Measurements from ENCODE around the gene GPR25. TPM values are rescaled to one million over a fixed set of nuclear protein-coding genes. Genes with fewer than 3 reads are reported as not detected.

GPR25 gene
- total and polyA plus RNA-seq, 10 of the 15 experiments (the other 5 are each of a cell fraction or from before 2014, with no cell fraction given): not detected

DNA sequence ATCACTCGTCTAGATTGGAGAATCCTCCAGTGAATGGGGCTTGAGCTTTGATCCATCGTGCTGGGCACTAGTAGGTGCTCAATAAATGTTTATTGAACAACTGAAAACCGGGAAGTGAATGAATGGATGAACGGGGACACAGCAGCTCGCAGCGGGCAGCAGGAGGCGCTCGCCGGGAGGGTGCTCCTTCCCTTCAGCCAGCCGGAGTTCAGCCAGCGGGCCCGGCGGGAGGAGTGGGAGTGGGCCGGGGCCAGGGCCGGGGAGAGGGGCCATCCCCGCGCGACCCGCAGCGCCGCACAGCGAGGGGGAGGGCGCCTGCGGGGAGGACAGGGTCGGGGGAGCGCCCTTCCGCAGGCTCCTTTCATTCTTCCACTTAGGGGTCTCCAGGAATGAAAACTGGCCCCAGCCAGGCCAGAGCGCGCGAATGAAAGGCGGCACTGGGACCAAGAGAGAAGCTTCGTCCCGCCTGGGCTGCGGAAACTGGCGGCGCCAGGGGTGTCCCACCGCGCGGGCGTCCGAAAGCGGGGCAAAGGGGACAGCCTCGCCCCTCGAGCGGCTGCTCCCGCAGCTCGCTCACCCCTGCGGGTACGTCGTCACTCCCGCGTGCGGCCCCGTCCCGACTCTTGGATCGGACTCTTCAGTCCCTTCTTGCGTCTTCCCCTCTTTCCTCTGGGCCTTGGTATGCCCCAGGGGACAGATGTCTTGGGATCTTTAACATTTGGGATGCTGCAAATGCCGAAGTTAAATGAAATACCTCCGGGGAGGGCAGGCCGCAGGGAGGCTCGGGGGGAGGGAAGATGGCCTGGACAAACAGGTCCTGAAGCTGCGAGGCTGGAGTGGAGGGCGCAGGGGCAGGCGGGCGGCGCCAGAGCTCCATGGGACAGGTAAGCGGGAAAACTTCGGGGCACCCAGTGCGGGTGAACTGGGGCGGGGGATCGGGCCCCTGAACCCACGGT is 18.3 kb downstream of the GPR25 start:
- Histone ChIP-seq H4K20me1 (ENCODE audit: control insufficient read depth, insufficient read depth) (no peaks in the 10 kb centered on the region), H3K27ac (ENCODE audit: control insufficient read depth, insufficient read depth) (peak overlapping the region; percentile 69; the same call in 1 of the 2 replicates), H3K36me3 (ENCODE audit: control insufficient read depth in 2 of 2, insufficient read depth in 2 of 2, low read length in 1 of 2) (no peaks in the 10 kb centered on the region), H3K27me3 (replicated peaks in 1 of 2; ENCODE audit: control insufficient read depth in 2 of 2, insufficient read depth in 2 of 2, low read length in 1 of 2) (no peaks in the 10 kb centered on the region), H3K79me2 (ENCODE audit: control insufficient read depth, insufficient read depth, low read length) (no peaks in the 10 kb centered on the region; the same call in none of the 2 replicates), H3K4me2 (ENCODE audit: control insufficient read depth, insufficient read depth) (peak overlapping the region; percentile 90), H3K9ac (ENCODE audit: control insufficient read depth, insufficient read depth, low read length) (peak overlapping the region; percentile 76), H3K4me3 (peak overlapping the region; percentile 45), H2AFZ (ENCODE audit: control insufficient read depth, low read depth, low read length) (peak overlapping the region; percentile 90), H3K9me3 (replicated peaks; ENCODE audit: control insufficient read depth, insufficient read depth, low read length) (no peaks in the 10 kb centered on the region), H3K4me1 (ENCODE audit: control insufficient read depth, insufficient read depth, low read length) (peaks cover 61% of the 10 kb centered on the region)
- 30% methylated on average over 57 of the region's 72 CpGs for WGBS (ENCODE audit: insufficient coverage, insufficient replicate concordance, low lambda C conversion rate, missing lambda C conversion rate)
- no TSS peak for BruUV-seq (replicated peaks)
- intact Hi-C loops (cut with micrococcal nuclease; ENCODE audit: unreplicated experiment) (loop anchor here (5.0 kb wide), 1 partner anchor 131 kb away; the partner anchor contains the start of gene KIF21B), in situ Hi-C loops (cut with MboI) (no loop called here)
- peak; percentile 35 for FAIRE-seq
- ChIA-PET RAD21 (ENCODE audit: unreplicated experiment) (interaction anchor here (0.5 to 11.2 kb wide), 16 partner anchors 11 to 269 kb away, joined by 3 to 139 read pairs (median 6); partner anchors contain the start of gene DDX59), CTCF (interaction anchor here (0.7 to 10.0 kb wide), 16 partner anchors 12 to 269 kb away, joined by 3 to 131 read pairs (median 6); partner anchors contain the start of gene DDX59), SMC1A (ENCODE audit: uncharacterized antibody, unreplicated experiment) (interaction anchor here (0.9 to 12.2 kb wide), 11 partner anchors 12 to 269 kb away, joined by 3 to 193 read pairs (median 6); no protein-coding TSS in a partner anchor), POLR2A (interaction anchor here (0.7 to 6.3 kb wide), 8 partner anchors 13 to 130 kb away, joined by 3 to 60 read pairs (median 7); no protein-coding TSS in a partner anchor)
- ATAC-seq: peak; percentile 5
- DNase-seq (ENCODE audit: low read depth, low spot score): no peak
- TF ChIP-seq HDAC2 (IDR thresholded peaks at IDR 0.05): no peak
- TF ChIP-seq ZNF687 (IDR thresholded peaks at IDR 0.05): peak; percentile 52; the same call in 1 of the 2 replicates
- TF ChIP-seq MYC (IDR thresholded peaks at IDR 0.05; ENCODE audit: insufficient read depth, insufficient read length, insufficient replicate concordance, low read length, severe bottlenecking): no peak
- no peak for TF ChIP-seq SUZ12 (IDR thresholded peaks at IDR 0.05; ENCODE audit: unreplicated experiment)
- TF ChIP-seq, protein P1, sequence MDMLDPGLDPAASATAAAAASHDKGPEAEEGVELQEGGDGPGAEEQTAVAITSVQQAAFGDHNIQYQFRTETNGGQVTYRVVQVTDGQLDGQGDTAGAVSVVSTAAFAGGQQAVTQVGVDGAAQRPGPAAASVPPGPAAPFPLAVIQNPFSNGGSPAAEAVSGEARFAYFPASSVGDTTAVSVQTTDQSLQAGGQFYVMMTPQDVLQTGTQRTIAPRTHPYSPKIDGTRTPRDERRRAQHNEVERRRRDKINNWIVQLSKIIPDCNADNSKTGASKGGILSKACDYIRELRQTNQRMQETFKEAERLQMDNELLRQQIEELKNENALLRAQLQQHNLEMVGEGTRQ (IDR thresholded peaks at IDR 0.05; ENCODE audit: borderline replicate concordance, low read depth, low read length): no peak
- peak; percentile 26; the same call in 1 of the 2 replicates for TF ChIP-seq RAD21 (IDR thresholded peaks at IDR 0.05; ENCODE audit: insufficient read depth, low read depth, low read length)
- no peak for TF ChIP-seq TCF12 (IDR thresholded peaks at IDR 0.05; ENCODE audit: low read depth, low read length)
- no peak for TF ChIP-seq SPI1 (IDR thresholded peaks at IDR 0.05; ENCODE audit: borderline replicate concordance, insufficient read depth, low read depth, low read length)
- TF ChIP-seq, protein P2, sequence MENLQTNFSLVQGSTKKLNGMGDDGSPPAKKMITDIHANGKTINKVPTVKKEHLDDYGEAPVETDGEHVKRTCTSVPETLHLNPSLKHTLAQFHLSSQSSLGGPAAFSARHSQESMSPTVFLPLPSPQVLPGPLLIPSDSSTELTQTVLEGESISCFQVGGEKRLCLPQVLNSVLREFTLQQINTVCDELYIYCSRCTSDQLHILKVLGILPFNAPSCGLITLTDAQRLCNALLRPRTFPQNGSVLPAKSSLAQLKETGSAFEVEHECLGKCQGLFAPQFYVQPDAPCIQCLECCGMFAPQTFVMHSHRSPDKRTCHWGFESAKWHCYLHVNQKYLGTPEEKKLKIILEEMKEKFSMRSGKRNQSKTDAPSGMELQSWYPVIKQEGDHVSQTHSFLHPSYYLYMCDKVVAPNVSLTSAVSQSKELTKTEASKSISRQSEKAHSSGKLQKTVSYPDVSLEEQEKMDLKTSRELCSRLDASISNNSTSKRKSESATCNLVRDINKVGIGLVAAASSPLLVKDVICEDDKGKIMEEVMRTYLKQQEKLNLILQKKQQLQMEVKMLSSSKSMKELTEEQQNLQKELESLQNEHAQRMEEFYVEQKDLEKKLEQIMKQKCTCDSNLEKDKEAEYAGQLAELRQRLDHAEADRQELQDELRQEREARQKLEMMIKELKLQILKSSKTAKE (IDR thresholded peaks at IDR 0.05; ENCODE audit: low read depth, poor library complexity, severe bottlenecking): peak; percentile 24
- TF ChIP-seq ATF7 (IDR thresholded peaks at IDR 0.05; ENCODE audit: low read depth): peak; percentile 98
- TF ChIP-seq PKNOX1 (IDR thresholded peaks at IDR 0.05): no peak
- no peak for TF ChIP-seq RBBP5 (conservative IDR thresholded peaks at IDR 0.05)
- TF ChIP-seq SIN3A (IDR thresholded peaks at IDR 0.05; ENCODE audit: low read depth, low read length): no peak
